A549 (cell line): ENCODE data around the gene C6orf52. TPM values are rescaled to one million over a fixed set of nuclear protein-coding genes. Genes with fewer than 3 reads are reported as not detected.

ENCODE experiments used
- ATAC-seq, 2 experiments: fragments of 200-7000 bp in 1 of 2; fragments of >200 bp in 1 of 2; cut with Nextera tagmentation in 1 of 2; cut with Tn5 transposase in 1 of 2; 3 replicates each; pipeline versions ENCODE4 v1.8.0 to v1.9.1; 2018 to 2020; ENCODE audit warnings: mild to moderate bottlenecking in 1 of 2, moderate library complexity in 1 of 2
- CTCF ChIA-PET: fragments of 300-600 bp; sonication (Branson Sonifier 250); formaldehyde crosslinking; extraction: SDS; loops from one replicate; lab custom pipeline; 2021; ENCODE audit warnings: antibody characterized with exemption, inconsistent platforms; lab: Yijun Ruan, JAX
- POLR2A ChIA-PET: fragments of 350-600 bp; formaldehyde crosslinking; extraction: SDS; loops from one replicate; lab custom pipeline; 2021; ENCODE audit warnings: antibody characterized with exemption, inconsistent platforms; lab: Yijun Ruan, JAX
- DNase-seq, 2 experiments: peaks; one replicate each; pipeline versions ENCODE4 v3.0.0 to v3.0.0-alpha.2; 2011 to 2016; ENCODE audit warnings: low read depth in 1 of 2, low spot score in 1 of 2
- FAIRE-seq: peaks from 2 replicates; lab custom pipeline; 2011; peaks lifted over from hg19 to GRCh38; lab: Jason Lieb, UNC
- H3K27ac ChIP-seq, 2 experiments: fragments of >200 bp; sonication (Bioruptor Twin); formaldehyde crosslinking; 3 replicates each; pipeline ENCODE4 v1.5.1; 2016 to 2017
- H3K4me1 ChIP-seq: fragments of >200 bp; sonication (Bioruptor Twin); formaldehyde crosslinking; 3 replicates; pipeline ENCODE4 v1.6.1; 2016
- H3K4me2 ChIP-seq: fragments of >200 bp; sonication (Bioruptor Twin); formaldehyde crosslinking; 3 replicates; pipeline ENCODE4 v1.6.1; 2016
- H3K4me3 ChIP-seq: fragments of >200 bp; sonication (Bioruptor Twin); formaldehyde crosslinking; 3 replicates; pipeline ENCODE4 v1.5.1; 2016
- H3K9me3 ChIP-seq: fragments of >200 bp; sonication (Bioruptor Twin); formaldehyde crosslinking; 3 replicates; pipeline ENCODE4 v1.6.1; 2016
- ATOH8 ChIP-seq: fragments of 250-450 bp; sonication (Bioruptor Pico); IDR thresholded peaks from 2 replicates; pipeline ENCODE4 v1.5.0; 2020; ENCODE audit warnings: low read depth, mild to moderate bottlenecking, moderate library complexity
- CBX2 ChIP-seq: fragments of 200-600 bp; sonication (generic); IDR thresholded peaks from 2 replicates; pipeline ENCODE4 v1.6.1; 2016; ENCODE audit warnings: low read depth, mild to moderate bottlenecking, borderline replicate concordance
- CBX8 ChIP-seq: fragments of 200-600 bp; sonication (generic); IDR thresholded peaks from 2 replicates; pipeline ENCODE4 v1.6.1; 2016
- CHD4 ChIP-seq: fragments of 200-600 bp; sonication (generic); IDR thresholded peaks from 2 replicates; pipeline ENCODE4 v1.6.1; 2016; ENCODE audit warnings: antibody characterized with exemption, mild to moderate bottlenecking, borderline replicate concordance
- EHMT2 ChIP-seq: fragments of 200-600 bp; sonication (generic); IDR thresholded peaks from 2 replicates; pipeline ENCODE4 v1.6.1; 2016; ENCODE audit warnings: antibody characterized with exemption, low read depth, mild to moderate bottlenecking, moderate library complexity
- ESRRA ChIP-seq: fragments of 150-350 bp; IDR thresholded peaks from 2 replicates; pipeline ENCODE4 v1.6.1; 2014; ENCODE audit warnings: mild to moderate bottlenecking, low read length, borderline replicate concordance
- HDAC2 ChIP-seq: fragments of 200-600 bp; sonication (generic); IDR thresholded peaks from 2 replicates; pipeline ENCODE4 v1.6.1; 2016
- HOXA7 ChIP-seq: fragments of 250-450 bp; sonication (Bioruptor Pico); IDR thresholded peaks from 2 replicates; pipeline ENCODE4 v1.5.0; 2020; ENCODE audit warnings: mild to moderate bottlenecking, moderate library complexity
- HOXB5 ChIP-seq: fragments of 250-450 bp; sonication (Bioruptor Pico); IDR thresholded peaks from 2 replicates; pipeline ENCODE4 v1.5.0; 2020; ENCODE audit warnings: mild to moderate bottlenecking, moderate library complexity
- KDM1A ChIP-seq: fragments of 200-600 bp; sonication (generic); IDR thresholded peaks from 2 replicates; pipeline ENCODE4 v1.6.1; 2016; ENCODE audit warnings: low read depth, mild to moderate bottlenecking
- MAZ ChIP-seq: fragments of 150-350 bp; IDR thresholded peaks from 2 replicates; pipeline ENCODE4 v1.6.1; 2014; ENCODE audit warnings: antibody characterized with exemption, low read depth, low read length, borderline replicate concordance
- MYC ChIP-seq: IDR thresholded peaks from 2 replicates; pipeline ENCODE4 v1.6.1; 2012; ENCODE audit warnings: mild to moderate bottlenecking, inconsistent platforms, low read length, improper control_type of control experiment, borderline replicate concordance
- PBX3 ChIP-seq: IDR thresholded peaks from 2 replicates; pipeline ENCODE4 v1.6.1; 2012
- PHF8 ChIP-seq: fragments of 200-600 bp; sonication (generic); IDR thresholded peaks from 2 replicates; pipeline ENCODE4 v1.6.1; 2016; ENCODE audit warnings: low read depth, mild to moderate bottlenecking, antibody characterized with exemption, moderate library complexity, borderline replicate concordance
- POLR2A ChIP-seq: IDR thresholded peaks from 2 replicates; pipeline ENCODE4 v1.6.1; 2012; ENCODE audit warnings: mild to moderate bottlenecking, low read length
- POLR2AphosphoS2 ChIP-seq: conservative IDR thresholded peaks from 2 replicates; pipeline ENCODE4 v1.6.1; 2012; ENCODE audit warnings: low read length, improper control_type of control experiment, inconsistent platforms
- RCOR1 ChIP-seq: fragments of 150-350 bp; IDR thresholded peaks from 2 replicates; pipeline ENCODE4 v1.6.1; 2014; ENCODE audit warnings: antibody characterized with exemption, low read length, low read depth
- REST ChIP-seq: fragments of 200-600 bp; sonication (generic); IDR thresholded peaks from 2 replicates; pipeline ENCODE4 v1.6.1; 2016; ENCODE audit warnings: antibody characterized with exemption, mild to moderate bottlenecking, moderate library complexity
- SMC3 ChIP-seq: fragments of >200 bp; sonication (Bioruptor Twin); formaldehyde crosslinking; IDR thresholded peaks from 3 replicates; pipeline ENCODE4 v1.6.1; 2018; ENCODE audit warnings: inconsistent platforms
- TFCP2L1 ChIP-seq: fragments of 250-450 bp; sonication (Bioruptor Pico); IDR thresholded peaks from 2 replicates; pipeline ENCODE4 v1.5.0; 2021; ENCODE audit warnings: mild to moderate bottlenecking
- ZFP36 ChIP-seq: fragments of 450-650 bp; IDR thresholded peaks from 2 replicates; pipeline ENCODE4 v1.6.1; 2014; ENCODE audit warnings: borderline replicate concordance; ENCODE audit not compliant: partially characterized antibody
- ZNF302 ChIP-seq: fragments of 250-450 bp; sonication (Bioruptor Pico); IDR thresholded peaks from 2 replicates; pipeline ENCODE4 v1.9.0; 2021; ENCODE audit warnings: inconsistent platforms, mild to moderate bottlenecking, moderate library complexity
- ZSCAN20 ChIP-seq: fragments of 250-450 bp; sonication (Bioruptor Pico); IDR thresholded peaks from 2 replicates; pipeline ENCODE4 v1.8.0; 2022; ENCODE audit warnings: mild to moderate bottlenecking, moderate library complexity
- WGBS: methylation state at CpG from one replicate; pipeline ENCODE4 v1.1.6; 2017; ENCODE audit errors: missing lambda C conversion rate; 5-methylcytosine and 5-hydroxymethylcytosine counted together
- polyA plus RNA-seq, 4 experiments: library from polyadenylated mRNA; depleted of rRNA in 3 of 4; stranded (reverse); fragments of >200 nt; fragmentation: RNase III in 1 of 4; extraction: RNeasy Plus Mini Kit Qiagen cat#74134 plus additional on column Dnase treatment in 1 of 4; gene quantifications; 2 replicates in 3 of 4; 3 replicates in 1 of 4; pipeline ENCODE4 v1.2.3, GENCODE V29; 2011 to 2017
- small RNA-seq, 6 experiments: library from RNA; depleted of rRNA; stranded (forward); fragments of <200 nt; gene quantifications; one replicate each; pipeline ENCODE3, GENCODE V24; 2012

Gene C6orf52
- polyA plus RNA-seq, 2 of the 4 experiments (the other 2 are of a cell fraction), result 1.3 to 2.2 TPM

GRCh38 chr6:10624836-10625235 is 69.6 kb downstream of the C6orf52 start:
- ChIA-PET CTCF (no interaction called here), POLR2A (no interaction called here)
- Histone ChIP-seq H3K4me1 (no peaks in the 10 kb centered on the region), H3K9me3 (no peaks in the 10 kb centered on the region), H3K27ac (no peak overlapping the region), H3K4me3 (no peak overlapping the region), H3K4me2 (no peak overlapping the region)
- 97% methylated on average over 5 of the region's 5 CpGs for WGBS
- DNase-seq (no peak), ATAC-seq (no peak), FAIRE-seq (no peak)
- TF ChIP-seq REST (no peak), ATOH8 (CRISPR knock-in tag) (no peak), EHMT2 (no peak), CHD4 (no peak), MYC (no peak), ZSCAN20 (CRISPR knock-in tag) (no peak), KDM1A (no peak), CBX8 (no peak), RCOR1 (no peak), HOXB5 (no peak), HDAC2 (no peak), ESRRA (no peak), TFCP2L1 (CRISPR knock-in tag) (no peak), POLR2AphosphoS2 (no peak), POLR2A (no peak), PHF8 (no peak)

- 100% methylated on average over 3 of the region's 4 CpGs for WGBS
- ChIA-PET CTCF (no interaction called here), POLR2A (no interaction called here)
Observed at GRCh38 chr6:10621847-10622246, 72.6 kb downstream of the C6orf52 start.

More at GRCh38 chr6:10621847-10622246, 72.6 kb downstream of the C6orf52 start:
- Histone ChIP-seq H3K4me3 (no peak overlapping the region), H3K27ac (no peak overlapping the region), H3K9me3 (no peaks in the 10 kb centered on the region), H3K4me2 (no peak overlapping the region), H3K4me1 (no peaks in the 10 kb centered on the region)
- TF ChIP-seq PBX3, result no peak
- no peak for TF ChIP-seq SMC3
- TF ChIP-seq MYC, result no peak
- TF ChIP-seq HOXA7 (CRISPR knock-in tag), result no peak
- no peak for TF ChIP-seq CBX2
- no peak for TF ChIP-seq MAZ
- TF ChIP-seq TFCP2L1 (CRISPR knock-in tag), result no peak
- no peak for TF ChIP-seq ZNF302 (CRISPR knock-in tag)
- TF ChIP-seq POLR2A, result no peak
- no peak for TF ChIP-seq ZSCAN20 (CRISPR knock-in tag)
- no peak for TF ChIP-seq ZFP36
- no peak for ATAC-seq
- no peak for DNase-seq
- no peak for FAIRE-seq

Small RNA genes lying within 50 kb of the gene (small RNA-seq; reads per million reads assigned to genes)
- gene RF00019, result 0 reads per million in 6 experiments

Other genes starting within 250 kb of the C6orf52 start
- 22.9 and 24.3 TPM in 2 replicates for gene GCNT2, start 173.3 kb downstream of the C6orf52 start, polyA plus RNA-seq (2011; rRNA removed)
- gene GCNT2, start 173.3 kb downstream of the C6orf52 start, polyA plus RNA-seq (2017; fragmentation: RNase III; extraction: RNeasy Plus Mini Kit Qiagen cat#74134 plus additional on column Dnase treatment), result 16.7 to 19.4 TPM (median 17.1 TPM) in 3 replicates
- 26.8 and 33.4 TPM in 2 replicates for gene PAK1IP1, start 356 bp upstream of the C6orf52 start, polyA plus RNA-seq (2011; rRNA removed)
- gene PAK1IP1, start 356 bp upstream of the C6orf52 start, polyA plus RNA-seq (2017; fragmentation: RNase III; extraction: RNeasy Plus Mini Kit Qiagen cat#74134 plus additional on column Dnase treatment), result 23.1 to 30.4 TPM (median 23.5 TPM) in 3 replicates
- 173 and 230 TPM in 2 replicates for gene TMEM14C, start 28.5 kb upstream of the C6orf52 start, polyA plus RNA-seq (2011; rRNA removed)
- gene TMEM14C, start 28.5 kb upstream of the C6orf52 start, polyA plus RNA-seq (2017; fragmentation: RNase III; extraction: RNeasy Plus Mini Kit Qiagen cat#74134 plus additional on column Dnase treatment), result 152 to 178 TPM (median 161 TPM) in 3 replicates
- gene TMEM14B, start 53.2 kb upstream of the C6orf52 start, polyA plus RNA-seq (2011; rRNA removed), result 113 and 177 TPM in 2 replicates
- 118 to 152 TPM (median 121 TPM) in 3 replicates for gene TMEM14B, start 53.2 kb upstream of the C6orf52 start, polyA plus RNA-seq (2017; fragmentation: RNase III; extraction: RNeasy Plus Mini Kit Qiagen cat#74134 plus additional on column Dnase treatment)
- 0.05 TPM in 2 replicates for gene MAK, start 143.9 kb upstream of the C6orf52 start, polyA plus RNA-seq (2011; rRNA removed)
- gene MAK, start 143.9 kb upstream of the C6orf52 start, polyA plus RNA-seq (2017; fragmentation: RNase III; extraction: RNeasy Plus Mini Kit Qiagen cat#74134 plus additional on column Dnase treatment), result 0.07 to 0.09 TPM (median 0.07 TPM) in 3 replicates
- 0.03 TPM in 1 of 2 replicates, not detected in the other for gene GCM2, start 187.4 kb upstream of the C6orf52 start, polyA plus RNA-seq (2011; rRNA removed)
- not detected in 3 replicates for gene GCM2, start 187.4 kb upstream of the C6orf52 start, polyA plus RNA-seq (2017; fragmentation: RNase III; extraction: RNeasy Plus Mini Kit Qiagen cat#74134 plus additional on column Dnase treatment)
- gene SYCP2L, start 192.4 kb upstream of the C6orf52 start, polyA plus RNA-seq (2011; rRNA removed), result 11.3 and 13.5 TPM in 2 replicates
- 2.2 to 2.6 TPM (median 2.4 TPM) in 3 replicates for gene SYCP2L, start 192.4 kb upstream of the C6orf52 start, polyA plus RNA-seq (2017; fragmentation: RNase III; extraction: RNeasy Plus Mini Kit Qiagen cat#74134 plus additional on column Dnase treatment)